ENCODE measurements around the gene METAP1D.

DNA sequence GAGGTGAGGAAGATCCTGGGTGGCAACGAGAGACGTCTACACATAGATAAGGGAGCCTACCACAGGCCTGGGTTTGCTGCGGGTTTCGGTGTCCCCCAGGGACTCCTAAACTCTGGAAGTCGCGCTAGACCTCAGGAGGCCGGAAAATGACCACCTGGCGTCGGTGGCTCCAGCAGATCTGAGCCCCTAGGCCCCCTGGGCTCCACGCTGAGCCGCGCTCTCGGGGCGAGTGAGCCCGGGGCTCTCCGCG, 84.6 kb downstream of the METAP1D start:
- TF ChIP-seq, protein P1, sequence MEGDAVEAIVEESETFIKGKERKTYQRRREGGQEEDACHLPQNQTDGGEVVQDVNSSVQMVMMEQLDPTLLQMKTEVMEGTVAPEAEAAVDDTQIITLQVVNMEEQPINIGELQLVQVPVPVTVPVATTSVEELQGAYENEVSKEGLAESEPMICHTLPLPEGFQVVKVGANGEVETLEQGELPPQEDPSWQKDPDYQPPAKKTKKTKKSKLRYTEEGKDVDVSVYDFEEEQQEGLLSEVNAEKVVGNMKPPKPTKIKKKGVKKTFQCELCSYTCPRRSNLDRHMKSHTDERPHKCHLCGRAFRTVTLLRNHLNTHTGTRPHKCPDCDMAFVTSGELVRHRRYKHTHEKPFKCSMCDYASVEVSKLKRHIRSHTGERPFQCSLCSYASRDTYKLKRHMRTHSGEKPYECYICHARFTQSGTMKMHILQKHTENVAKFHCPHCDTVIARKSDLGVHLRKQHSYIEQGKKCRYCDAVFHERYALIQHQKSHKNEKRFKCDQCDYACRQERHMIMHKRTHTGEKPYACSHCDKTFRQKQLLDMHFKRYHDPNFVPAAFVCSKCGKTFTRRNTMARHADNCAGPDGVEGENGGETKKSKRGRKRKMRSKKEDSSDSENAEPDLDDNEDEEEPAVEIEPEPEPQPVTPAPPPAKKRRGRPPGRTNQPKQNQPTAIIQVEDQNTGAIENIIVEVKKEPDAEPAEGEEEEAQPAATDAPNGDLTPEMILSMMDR (IDR thresholded peaks at IDR 0.05), result no peak
- TF ChIP-seq, protein P2, sequence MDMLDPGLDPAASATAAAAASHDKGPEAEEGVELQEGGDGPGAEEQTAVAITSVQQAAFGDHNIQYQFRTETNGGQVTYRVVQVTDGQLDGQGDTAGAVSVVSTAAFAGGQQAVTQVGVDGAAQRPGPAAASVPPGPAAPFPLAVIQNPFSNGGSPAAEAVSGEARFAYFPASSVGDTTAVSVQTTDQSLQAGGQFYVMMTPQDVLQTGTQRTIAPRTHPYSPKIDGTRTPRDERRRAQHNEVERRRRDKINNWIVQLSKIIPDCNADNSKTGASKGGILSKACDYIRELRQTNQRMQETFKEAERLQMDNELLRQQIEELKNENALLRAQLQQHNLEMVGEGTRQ (IDR thresholded peaks at IDR 0.05; ENCODE audit: borderline replicate concordance, low read depth, low read length), result no peak

Data from SK-N-SH (cell line).